ENCODE measurements around the gene ARVCF. TPM values are rescaled to one million over a fixed set of nuclear protein-coding genes. Genes with fewer than 3 reads are reported as not detected.

Gene ARVCF
- total RNA-seq, 4 donors from 2014 or later = 10.7 to 21.2 (median 18.4) TPM

- H3K9me3 ChIP-seq = no peaks in the 10 kb centered on the region
- no peak overlapping the region for H3K4me3 ChIP-seq
- no peak for TF ChIP-seq CTCF (IDR thresholded peaks at IDR 0.05)
- TF ChIP-seq POLR2A (IDR thresholded peaks at IDR 0.05) = no peak
- no peak overlapping the region for H3K27ac ChIP-seq
- peaks cover 0 to 43% (median 4%) of the 10 kb centered on the region in 4 donors for H3K4me1 ChIP-seq
- no peak for DNase-seq
- H3K27me3 ChIP-seq = no peaks in the 10 kb centered on the region
- H3K36me3 ChIP-seq = no peaks in the 10 kb centered on the region
Measured at GRCh38 chr22:19957445-19957844, 59.2 kb downstream of the ARVCF start.

GRCh38 chr22:19955241-19956128 is 61.1 kb downstream of the ARVCF start:
- H3K4me3 ChIP-seq = no peak overlapping the region
- H3K27me3 ChIP-seq = no peaks in the 10 kb centered on the region
- H3K4me1 ChIP-seq = peaks cover 0 to 34% (median 4%) of the 10 kb centered on the region in 4 donors
- no peaks in the 10 kb centered on the region for H3K9me3 ChIP-seq
- DNase-seq = no peak
- no peaks in the 10 kb centered on the region for H3K36me3 ChIP-seq
- TF ChIP-seq CTCF (IDR thresholded peaks at IDR 0.05) (no peak), POLR2A (IDR thresholded peaks at IDR 0.05) (no peak)
- H3K27ac ChIP-seq = no peak overlapping the region

GRCh38 chr22:19951346-19951745 is 65.3 kb downstream of the ARVCF start:
- Histone ChIP-seq H3K4me3 (no peak overlapping the region), H3K4me1 (peaks cover 0 to 23% (median 0%) of the 10 kb centered on the region in 4 donors), H3K27me3 (no peaks in the 10 kb centered on the region), H3K36me3 (no peaks in the 10 kb centered on the region), H3K27ac (no peak overlapping the region), H3K9me3 (no peaks in the 10 kb centered on the region)
- no peak for TF ChIP-seq POLR2A (IDR thresholded peaks at IDR 0.05)
- no peak for TF ChIP-seq CTCF (IDR thresholded peaks at IDR 0.05)
- DNase-seq = no peak

- Histone ChIP-seq H3K4me3 (no peak overlapping the region), H3K27me3 (no peaks in the 10 kb centered on the region), H3K4me1 (peaks cover 0 to 23% (median 0%) of the 10 kb centered on the region in 4 donors), H3K36me3 (no peaks in the 10 kb centered on the region), H3K27ac (no peak overlapping the region), H3K9me3 (no peaks in the 10 kb centered on the region)
- no peak for TF ChIP-seq POLR2A (IDR thresholded peaks at IDR 0.05)
- TF ChIP-seq CTCF (IDR thresholded peaks at IDR 0.05) = peak in 1 of 6 experiments; percentile 22
- DNase-seq = no peak
Measured at GRCh38 chr22:19948057-19948760, 68.4 kb downstream of the ARVCF start.

GRCh38 chr22:19943082-19944026 is 73.3 kb downstream of the ARVCF start:
- no peak for DNase-seq
- H3K4me1 ChIP-seq = peaks cover 0 to 42% (median 14%) of the 10 kb centered on the region in 4 donors
- peak overlapping the region; percentile 83 to 90 (median 86) for H3K27ac ChIP-seq
- H3K36me3 ChIP-seq = no peaks in the 10 kb centered on the region
- TF ChIP-seq POLR2A (IDR thresholded peaks at IDR 0.05) (peak in 1 of 2 donors; percentile 24), CTCF (IDR thresholded peaks at IDR 0.05) (no peak)
- H3K4me3 ChIP-seq = peak overlapping the region in 3 of 4 donors; percentile 71 to 91 (median 77)
- no peaks in the 10 kb centered on the region for H3K9me3 ChIP-seq
- H3K27me3 ChIP-seq = no peaks in the 10 kb centered on the region
